Heart left ventricle (tissue), 16 donors: Measurements from ENCODE around the gene UHRF2. TPM values are rescaled to one million over a fixed set of nuclear protein-coding genes. Genes with fewer than 3 reads are reported as not detected.

Source experiments
- ATAC-seq, 4 donors: fragments of 200-7000 bp; cut with Tn5 transposase; one replicate each; pipeline ENCODE4 v1.9.1; 2020 to 2022; ENCODE audit warnings: moderate library complexity in 4 of 4, mild to moderate bottlenecking in 3 of 4, moderate number of reproducible peaks in 1 of 4
- DNase-seq, 5 donors: peaks; one replicate each; pipeline ENCODE4 v3.0.0-alpha.2; 2020
- H3K27ac ChIP-seq, 12 donors: fragments of 200-600 bp; sonication (generic) in 4 of 12; one replicate each; pipeline versions ENCODE4 v1.5.0 to v1.8.0; 2016 to 2022; ENCODE audit warnings: mild to moderate bottlenecking in 2 of 12
- H3K27me3 ChIP-seq, 9 donors: fragments of 200-600 bp; sonication (generic) in 2 of 9; one replicate each; pipeline versions ENCODE4 v1.5.1 to v1.8.0; 2016 to 2022; ENCODE audit warnings: mild to moderate bottlenecking in 3 of 9
- H3K36me3 ChIP-seq, 9 donors: fragments of 200-600 bp; sonication (generic) in 2 of 9; one replicate each; pipeline versions ENCODE4 v1.5.0 to v1.8.0; 2018 to 2022; ENCODE audit warnings: mild to moderate bottlenecking in 2 of 9
- H3K4me1 ChIP-seq, 12 donors: fragments of 200-600 bp; sonication (generic) in 4 of 12; one replicate each; pipeline versions ENCODE4 v1.5.0 to v1.8.0; 2016 to 2022; ENCODE audit warnings: mild to moderate bottlenecking in 3 of 12
- H3K4me3 ChIP-seq, 12 donors: fragments of 200-600 bp; sonication (generic) in 4 of 12; one replicate each; pipeline versions ENCODE4 v1.5.0 to v1.8.0; 2017 to 2022; ENCODE audit warnings: mild to moderate bottlenecking in 9 of 12, moderate library complexity in 4 of 12
- H3K9me3 ChIP-seq, 12 donors: fragments of 200-600 bp; sonication (generic) in 4 of 12; one replicate each; pipeline versions ENCODE4 v1.5.0 to v1.8.0; 2016 to 2022; ENCODE audit warnings: mild to moderate bottlenecking in 1 of 12
- CTCF ChIP-seq, 12 donors: fragments of 200-600 bp; sonication (generic) in 4 of 12; IDR thresholded peaks; one replicate each; pipeline versions ENCODE4 v1.5.0 to v1.8.0; 2018 to 2022; ENCODE audit warnings: antibody characterized with exemption in 12 of 12, mild to moderate bottlenecking in 5 of 12
- POLR2A ChIP-seq, 2 donors: fragments of 450-650 bp; IDR thresholded peaks; one replicate each; pipeline ENCODE4 v1.6.1; 2017; ENCODE audit warnings: antibody characterized with exemption in 2 of 2, mild to moderate bottlenecking in 2 of 2, moderate library complexity in 2 of 2
- WGBS, 4 donors: extraction: QIAGEN DNeasy Blood & Tissue Kit in 2 of 4; methylation state at CpG; one replicate each; pipeline versions ENCODE4 v1.1.5 to v1.1.7; 2013 to 2018; 5-methylcytosine and 5-hydroxymethylcytosine counted together
- intact Hi-C, 10 donors: fragments of 100-400 bp; cut with DNase I; formaldehyde crosslinking; loops; one replicate each; pipeline versions ENCODE4 v1.11.1 to v1.14.2; 2022
- polyA plus RNA-seq, 2 donors: library from polyadenylated mRNA; stranded (reverse); fragments of 200-250 nt; gene quantifications; one replicate each; pipeline ENCODE4 v1.2.3, GENCODE V29; 2013
- total RNA-seq, 9 donors: library from RNA; depleted of rRNA in 2 of 9; stranded (reverse); fragments of >200 nt in 2 of 9; fragmentation: NEBNext Ultra II Directional in 3 of 9; extraction: Animal tissue kit (Norgen Biotek cat#: 25700) in 3 of 9; gene quantifications; one replicate each; pipeline versions ENCODE4 v1.1.0 to v1.2.4, GENCODE V29; 2016 to 2023
- donor health status: ischemic (EF 13 %, LVEDD 7.1; RV severe dilation, severe dysfunction).
- donor health status: healthy with polysubstance abuse.
- donor health status: DM: no; HTN: yes; CAD: no.
- donor health status: DM: no; HTN: no; CAD: no.
- donor health status: ischemic (EF 25% LVEDD 6.9; RV normal size, moderate dysfunction).
- donor health status: ischemic (EF 25% LVEDD 5.7; RV mildly dilated, moderate dysfunction).
- donor health status: healthy.
- donor health status: DM: yes; HTN: yes; CAD: no.
- donor health status: ischemic (EF 35%, LVEDD 5.7; RV mildly dilated, moderate dysfunction).
- donor health status: nonischemic (EF 11% LVEDD 7.7; RV severe dilation, severe dysfunction).
- donor health status: DM: yes; HTN: yes; CAD: no.
- donor health status: PGD.
- donor health status: ischemic (EF 29% LVEDD 5.4; RV normal size, mild dysfunction).
- donor health status: nonischemic (EF 23%, LVEDD 6.1; RV moderate dilation, normal function).

Gene UHRF2
- total and polyA plus RNA-seq, 11 donors, result 6.4 to 20.6 (median 14.1) TPM

DNA sequence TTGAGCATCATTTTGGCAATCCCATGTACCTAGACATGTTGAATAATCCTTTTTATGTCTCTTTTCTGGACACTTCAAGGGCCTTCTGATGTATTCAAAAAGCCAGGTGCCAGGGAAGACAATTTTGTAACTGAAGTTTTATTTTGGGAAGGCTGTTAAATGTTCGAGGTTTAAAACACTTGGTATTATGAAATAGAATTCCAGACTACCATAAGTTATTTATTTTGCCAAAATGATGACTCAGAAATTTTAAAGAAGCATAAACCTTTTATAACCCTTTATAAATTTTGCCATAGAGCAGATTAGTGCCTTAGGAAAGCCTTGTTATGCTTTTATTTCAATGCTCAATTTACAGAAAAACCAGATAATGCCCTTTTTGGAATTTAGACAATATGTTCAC, 30.3 kb upstream of the UHRF2 start:
- DNase-seq (no peak), ATAC-seq (no peak)
- TF ChIP-seq POLR2A (IDR thresholded peaks at IDR 0.05) (no peak), CTCF (IDR thresholded peaks at IDR 0.05) (no peak)
- no peak overlapping the region for H3K4me3 ChIP-seq
- no peak overlapping the region for H3K27ac ChIP-seq
- no peaks in the 10 kb centered on the region for H3K4me1 ChIP-seq
- no peaks in the 10 kb centered on the region for H3K27me3 ChIP-seq
- WGBS, 4 donors, result 43 to 62% (median 47%) methylated on average over 1 of the region's 1 CpG
- no peaks in the 10 kb centered on the region for H3K9me3 ChIP-seq
- intact Hi-C loops, result no loop called here
- H3K36me3 ChIP-seq, result no peaks in the 10 kb centered on the region

DNA sequence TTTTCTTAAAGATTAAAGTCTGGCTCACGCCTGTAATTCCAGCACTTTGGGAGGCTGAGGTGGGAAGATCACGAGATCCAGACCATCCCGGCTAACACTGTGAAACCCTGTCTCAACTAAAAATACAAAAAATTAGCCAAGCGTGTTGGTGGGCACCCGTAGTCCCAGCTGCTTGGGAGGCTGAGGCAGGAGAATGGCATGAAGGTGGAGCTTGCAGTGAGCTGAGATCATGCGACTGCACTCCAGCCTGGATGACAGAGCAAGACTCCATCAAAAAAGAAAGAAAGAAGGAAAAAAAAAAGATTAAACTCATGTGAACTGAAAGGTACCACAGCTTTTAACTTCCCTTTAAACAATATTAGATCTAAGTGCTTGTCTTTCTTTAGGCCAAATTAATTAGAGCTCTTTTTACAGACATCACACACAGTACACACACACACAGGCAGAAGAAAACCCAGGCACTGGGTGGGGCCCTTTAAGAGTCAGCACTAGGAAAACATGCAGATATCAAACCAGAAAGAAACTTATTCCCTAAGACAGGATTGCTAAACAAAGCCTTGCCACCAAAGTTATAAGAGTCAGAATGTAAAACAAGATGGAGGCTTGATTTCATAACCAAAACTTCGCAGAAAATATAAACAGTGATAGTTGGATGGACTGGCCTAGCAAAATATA, 29.3 kb upstream of the UHRF2 start:
- DNase-seq (no peak), ATAC-seq (peak in 1 of 4 donors; percentile 45)
- Histone ChIP-seq H3K9me3 (no peaks in the 10 kb centered on the region), H3K27me3 (no peaks in the 10 kb centered on the region), H3K4me1 (no peaks in the 10 kb centered on the region), H3K4me3 (no peak overlapping the region), H3K36me3 (no peaks in the 10 kb centered on the region), H3K27ac (no peak overlapping the region)
- TF ChIP-seq POLR2A (IDR thresholded peaks at IDR 0.05) (no peak), CTCF (IDR thresholded peaks at IDR 0.05) (no peak)
- intact Hi-C loops, result no loop called here
- 75 to 84% (median 80%) methylated on average over 7 of the region's 7 CpGs for WGBS, 4 donors

GRCh38 chr9:6384732-6385131, 28.3 kb upstream of the UHRF2 start:
- ATAC-seq (no peak), DNase-seq (no peak)
- 50 to 58% (median 51%) methylated on average over 2 of the region's 2 CpGs for WGBS, 4 donors
- Histone ChIP-seq H3K27ac (no peak overlapping the region), H3K36me3 (no peaks in the 10 kb centered on the region), H3K4me1 (no peaks in the 10 kb centered on the region), H3K9me3 (no peaks in the 10 kb centered on the region), H3K27me3 (no peaks in the 10 kb centered on the region), H3K4me3 (no peak overlapping the region)
- intact Hi-C loops, result no loop called here
- no peak for TF ChIP-seq POLR2A (IDR thresholded peaks at IDR 0.05)

GRCh38 chr9:6399071-6399470, 13.9 kb upstream of the UHRF2 start:
- Histone ChIP-seq H3K27me3 (peaks cover 0 to 3% (median 0%) of the 10 kb centered on the region in 9 donors), H3K9me3 (no peaks in the 10 kb centered on the region), H3K27ac (no peak overlapping the region), H3K36me3 (no peaks in the 10 kb centered on the region), H3K4me1 (no peaks in the 10 kb centered on the region), H3K4me3 (no peak overlapping the region)
- DNase-seq (no peak), ATAC-seq (no peak)
- WGBS, 4 donors, result 40 to 50% (median 43%) methylated on average over 2 of the region's 2 CpGs
- intact Hi-C loops, result no loop called here
- TF ChIP-seq POLR2A (IDR thresholded peaks at IDR 0.05), result no peak
- TF ChIP-seq CTCF (IDR thresholded peaks at IDR 0.05), result no peak

GRCh38 chr9:6405371-6405770, 7.6 kb upstream of the UHRF2 start:
- H3K36me3 ChIP-seq, result no peaks in the 10 kb centered on the region
- no peaks in the 10 kb centered on the region for H3K4me1 ChIP-seq
- TF ChIP-seq CTCF (IDR thresholded peaks at IDR 0.05), result no peak
- TF ChIP-seq POLR2A (IDR thresholded peaks at IDR 0.05), result no peak
- no peak for DNase-seq
- H3K27me3 ChIP-seq, result peaks cover 0 to 5% (median 0%) of the 10 kb centered on the region in 9 donors
- H3K27ac ChIP-seq, result no peak overlapping the region
- no peaks in the 10 kb centered on the region for H3K9me3 ChIP-seq
- no peak overlapping the region for H3K4me3 ChIP-seq
- intact Hi-C loops, result no loop called here
- ATAC-seq, result no peak
